Activated CD4-positive, alpha-beta T cell treated with anti-CD3 and anti-CD28 coated beads, Interleukin-10, Interleukin-2, amounts not matched to agents 100 ng/mL and 50 ng/mL, durations not matched to agents 16 hours and 8 hours (primary cell): Measurements from ENCODE around the gene SKOR1.
A peak's percentile ranks its signal among the peaks of the same experiment; 100 is the strongest.

Experiments used
- DNase-seq: peaks from one replicate; pipeline ENCODE4 v3.0.0-alpha.2; 2020

Gene SKOR1

DNA sequence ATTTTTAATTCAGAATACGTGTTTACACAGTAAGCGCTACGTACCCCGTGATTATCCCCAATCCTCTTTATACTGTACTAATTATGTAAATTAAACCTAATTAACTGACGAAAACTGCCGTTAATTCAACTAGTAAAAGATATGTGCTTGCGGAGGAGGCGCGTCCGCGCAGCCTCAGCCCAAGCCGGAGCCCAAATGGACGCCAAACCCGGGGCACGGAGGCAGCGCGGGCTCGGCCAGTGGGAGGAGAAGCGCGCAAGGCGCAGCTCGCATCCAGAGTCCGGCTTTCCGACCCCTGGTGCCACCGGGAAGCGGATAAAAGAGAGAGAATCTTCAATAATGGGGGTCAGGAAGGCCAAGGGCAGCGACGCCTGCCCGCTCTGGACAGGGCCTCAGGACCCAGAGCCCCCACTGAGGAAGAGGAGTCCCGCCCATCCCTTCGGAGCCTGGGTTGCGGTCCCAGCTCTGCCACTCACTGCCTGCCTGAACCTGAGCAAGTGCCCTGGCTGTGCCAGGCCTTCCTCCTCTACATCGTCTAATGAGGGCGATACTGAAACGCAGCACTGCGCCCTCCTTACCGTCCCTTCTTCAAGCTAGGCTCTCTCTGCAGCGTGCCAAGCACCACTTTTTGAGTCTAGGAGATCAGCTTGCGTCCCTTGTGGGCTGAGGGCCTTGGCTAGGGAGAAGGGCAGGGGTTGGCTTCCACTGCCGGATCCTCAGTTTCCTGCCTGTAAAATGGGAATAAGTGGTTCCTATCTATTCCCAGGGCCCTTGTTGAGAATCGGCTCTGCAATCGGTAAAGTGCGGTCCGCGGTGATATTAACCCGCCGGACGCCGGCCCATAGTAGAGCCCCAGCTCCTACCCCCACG lies 5.0 kb upstream of the SKOR1 start:
- no peak for DNase-seq

DNA sequence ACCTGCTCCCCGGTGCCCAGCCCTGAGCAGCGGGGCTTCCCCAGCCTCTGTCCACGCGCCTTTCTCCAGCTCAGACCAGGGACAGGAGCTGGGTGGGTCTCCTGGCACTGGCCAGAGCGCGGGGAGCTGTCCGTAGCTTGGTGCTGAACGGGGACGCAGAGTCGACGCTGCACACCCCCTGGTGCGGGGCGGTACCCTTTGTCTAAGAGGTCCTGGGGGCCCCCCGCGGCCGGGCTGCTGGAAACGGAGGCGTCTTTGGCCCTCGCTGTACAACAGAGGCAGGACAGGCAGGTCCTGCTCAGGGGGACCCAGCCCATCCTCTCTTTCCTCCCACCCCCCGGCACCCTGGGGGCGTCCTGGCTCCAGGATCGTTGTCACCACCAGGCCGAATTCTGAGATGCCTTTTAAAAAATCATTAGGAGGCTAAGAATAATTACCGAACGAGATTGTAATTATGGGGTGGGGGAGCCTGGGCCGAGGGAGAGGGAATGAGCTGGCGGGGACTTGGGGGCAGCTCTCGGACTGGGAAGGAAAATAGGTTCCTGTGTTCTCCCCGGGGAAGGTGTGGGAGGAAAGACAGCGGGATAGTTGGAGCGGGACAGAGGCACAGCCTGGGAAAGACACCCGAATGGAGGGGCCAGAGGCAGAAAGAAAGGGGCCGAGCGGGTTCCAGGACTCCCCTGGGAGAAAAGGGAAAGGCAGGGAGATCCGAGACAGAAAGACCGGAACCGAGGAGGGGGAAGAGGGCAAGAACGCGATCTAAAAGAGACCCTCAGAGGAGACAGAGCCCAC lies 4.1 kb upstream of the SKOR1 start:
- peak; percentile 31 for DNase-seq

DNA sequence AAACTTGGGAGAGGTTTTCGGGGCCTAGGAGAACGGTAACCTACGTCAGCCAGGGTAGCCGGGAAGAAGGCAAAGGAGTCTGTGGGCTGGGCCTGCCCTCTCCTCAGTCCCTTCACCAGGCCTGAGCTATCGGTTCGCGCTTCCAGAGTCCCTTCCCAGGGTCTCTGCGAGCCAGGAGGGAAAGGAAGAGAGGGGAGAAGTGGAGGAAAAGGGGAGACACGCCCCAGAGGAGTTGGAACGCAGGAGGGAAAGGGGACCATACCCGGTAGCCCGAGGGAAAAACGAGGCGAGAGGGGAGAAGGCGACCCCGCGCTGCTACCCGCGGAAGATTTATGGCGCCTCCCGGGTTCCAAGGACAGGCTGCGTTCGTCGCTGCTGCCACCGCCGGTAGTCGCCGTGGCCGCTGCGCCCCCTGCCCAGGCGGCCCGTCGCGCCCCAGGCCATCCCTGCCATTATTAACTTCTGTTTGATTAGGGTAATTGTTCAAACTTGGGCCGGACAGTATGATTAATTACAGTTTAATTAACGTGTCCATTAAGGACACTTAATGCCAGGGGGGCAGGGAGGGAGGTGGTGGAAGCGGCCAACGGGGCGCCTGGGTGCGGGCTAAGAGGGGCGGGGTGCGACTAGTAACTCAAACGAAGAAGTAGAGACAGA lies 3.4 kb upstream of the SKOR1 start:
- no peak for DNase-seq

- no peak for DNase-seq
These were observed 2.6 kb upstream of the SKOR1 start for GRCh38 chr15:67822537-67823313.

DNA sequence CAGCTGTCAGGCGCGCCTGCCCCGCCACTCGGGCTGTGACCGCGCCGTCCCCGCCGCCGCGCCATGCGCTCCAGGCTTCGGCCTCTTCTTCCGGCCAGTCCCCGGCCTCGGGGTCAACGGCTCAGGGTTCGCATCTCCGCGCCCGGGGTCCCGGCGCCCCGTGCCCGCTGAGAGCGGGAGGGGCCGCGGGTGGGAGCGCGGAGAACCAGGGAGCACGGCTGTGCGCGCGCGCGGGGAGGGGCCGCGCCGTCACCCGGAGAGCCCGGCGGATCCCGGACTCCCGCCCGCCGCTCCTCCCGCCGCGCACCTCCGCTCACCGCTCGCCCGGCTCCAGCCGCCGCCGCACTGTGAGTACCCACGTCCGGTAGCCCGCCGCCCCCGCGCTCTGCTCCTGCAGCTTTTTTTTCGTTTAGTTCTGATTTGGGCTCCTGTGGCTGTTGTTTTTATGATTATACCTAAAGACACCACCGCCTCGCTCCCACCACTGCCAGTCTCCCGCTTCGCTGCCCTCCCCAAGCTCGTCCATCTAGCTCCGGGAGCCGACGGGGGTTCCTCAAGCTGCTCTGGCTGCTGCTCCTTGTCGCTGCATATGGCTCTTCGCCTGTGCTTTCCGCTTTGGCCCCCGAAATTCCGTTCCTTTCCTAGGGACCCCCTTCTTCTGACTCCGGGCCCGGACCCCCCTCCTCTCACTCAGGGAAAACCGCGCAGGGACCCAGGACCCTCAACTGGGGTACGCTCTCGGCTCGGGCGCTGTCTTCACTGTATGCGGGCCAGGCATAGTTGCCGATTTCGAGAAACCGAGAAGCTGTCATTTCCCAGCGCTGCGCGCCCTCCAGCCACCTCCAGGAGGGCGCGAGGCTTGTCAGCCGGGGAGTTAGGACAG lies 1.8 kb upstream of the SKOR1 start:
- DNase-seq = no peak

GRCh38 chr15:67824197-67824968 lies 926 bp upstream of the SKOR1 start:
- DNase-seq = no peak

GRCh38 chr15:67825881-67826716 lies 790 bp downstream of the SKOR1 start:
- no peak for DNase-seq

GRCh38 chr15:67826717-67827561 lies 1.6 kb downstream of the SKOR1 start:
- no peak for DNase-seq

GRCh38 chr15:67827562-67828277 lies 2.4 kb downstream of the SKOR1 start:
- DNase-seq = no peak

DNA sequence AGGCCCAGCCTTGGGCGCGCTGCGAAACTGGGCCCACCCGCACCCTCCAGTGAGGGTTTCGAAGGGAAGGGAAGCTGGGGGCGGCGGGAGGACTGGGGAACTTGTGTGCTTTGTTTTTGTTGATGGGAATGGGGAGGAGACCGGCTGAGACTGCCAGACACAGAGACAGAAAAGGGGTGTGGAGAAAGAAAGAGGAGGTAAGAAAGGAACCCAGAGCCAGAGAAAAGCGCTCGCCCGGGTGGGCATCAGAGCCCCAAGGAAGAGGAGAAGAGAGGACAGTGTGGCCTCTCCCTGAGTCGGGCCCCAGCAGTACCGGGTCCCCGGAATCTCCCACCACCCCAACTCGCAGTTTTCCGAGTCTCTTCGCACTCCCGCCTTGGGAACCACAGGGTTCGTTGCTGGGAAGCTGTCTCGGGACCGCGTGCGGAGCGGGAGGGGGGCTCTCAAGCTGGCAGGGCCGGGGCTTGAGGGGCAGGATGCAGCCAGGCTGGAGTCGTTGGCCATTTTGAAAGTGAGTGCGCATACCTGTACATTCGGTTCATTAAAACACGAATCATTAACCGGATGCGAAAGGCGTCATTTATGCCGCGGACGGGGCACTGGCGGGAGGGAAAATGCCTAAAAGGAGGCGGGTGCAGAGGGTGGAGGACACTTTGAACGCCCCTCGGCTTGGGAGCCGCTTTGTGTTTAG lies 3.1 kb downstream of the SKOR1 start:
- DNase-seq = no peak

DNA sequence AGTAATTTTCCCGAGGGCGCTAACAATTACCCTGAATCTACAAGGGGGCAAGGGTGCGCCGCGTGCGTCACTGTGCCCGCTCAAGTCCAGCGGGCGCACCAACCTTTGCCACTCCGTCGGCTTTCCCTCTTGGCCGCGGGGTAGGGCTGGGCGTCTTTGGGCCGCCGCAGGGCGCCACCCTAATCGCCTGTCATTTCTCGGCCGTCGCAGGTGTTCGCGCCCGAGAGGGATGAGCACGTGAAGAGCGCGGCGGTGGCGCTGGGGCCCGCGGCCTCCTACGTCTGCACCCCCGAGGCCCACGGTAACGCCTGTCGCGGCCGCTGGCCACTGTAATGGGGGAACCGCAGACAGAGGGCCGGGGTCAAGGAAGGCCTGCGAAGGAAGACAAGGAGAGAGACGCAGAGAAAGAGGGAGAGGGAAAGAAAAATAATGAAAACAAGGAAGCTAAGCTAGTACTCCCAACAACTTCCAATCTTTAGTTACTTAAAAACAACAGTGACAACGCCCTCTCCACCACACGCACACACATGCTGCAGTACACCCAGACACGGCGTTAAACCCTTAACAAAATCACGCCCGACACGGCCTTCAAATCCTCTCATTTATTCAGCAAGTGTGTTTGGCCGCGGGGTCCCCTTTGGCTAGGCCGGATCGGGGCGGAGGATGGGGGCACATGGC lies 3.8 kb downstream of the SKOR1 start:
- no peak for DNase-seq

GRCh38 chr15:67829647-67830504 lies 4.6 kb downstream of the SKOR1 start:
- no peak for DNase-seq

GRCh38 chr15:67831363-67831762 lies 6.1 kb downstream of the SKOR1 start:
- DNase-seq = no peak

GRCh38 chr15:67832031-67832551 lies 6.8 kb downstream of the SKOR1 start:
- DNase-seq = no peak

- no peak for DNase-seq
These were observed 7.8 kb downstream of the SKOR1 start for GRCh38 chr15:67832897-67833709.
